Loucy (cell line): Measurements from ENCODE around the gene ZBTB11.

ENCODE experiments used
- EZH2phosphoT487 ChIP-seq: fragments of 200-600 bp; IDR thresholded peaks from 2 replicates; pipeline ENCODE4 v1.6.1; 2018; ENCODE audit warnings: antibody characterized with exemption, mild to moderate bottlenecking, moderate library complexity, borderline replicate concordance
- TF ChIP-seq, protein P1 (sequence below): fragments of 200-600 bp; sonication (generic); conservative IDR thresholded peaks from 2 replicates; pipeline ENCODE4 v1.5.1; 2014; ENCODE audit warnings: mild to moderate bottlenecking, antibody characterized with exemption, low read length

DNA sequence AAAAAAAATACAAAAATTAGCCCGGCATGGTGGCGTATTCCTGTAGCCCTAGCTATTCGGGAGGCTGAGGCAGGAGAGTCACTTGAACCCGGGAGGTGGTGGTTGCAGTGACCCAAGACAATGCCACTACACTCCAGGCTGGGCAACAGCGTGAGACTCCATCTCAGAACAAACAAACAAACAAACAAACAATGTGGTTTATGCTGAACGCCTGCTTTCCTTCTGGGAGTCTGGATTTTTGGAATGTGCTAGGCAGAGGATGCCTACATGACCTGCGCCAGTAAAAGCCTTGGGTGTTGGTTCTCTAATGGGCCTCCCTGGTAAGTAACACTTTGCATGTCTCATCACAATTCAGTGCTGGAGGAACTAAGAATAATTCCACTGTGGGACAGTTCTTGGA lies 59.5 kb downstream of the ZBTB11 start:
- TF ChIP-seq, protein P1, sequence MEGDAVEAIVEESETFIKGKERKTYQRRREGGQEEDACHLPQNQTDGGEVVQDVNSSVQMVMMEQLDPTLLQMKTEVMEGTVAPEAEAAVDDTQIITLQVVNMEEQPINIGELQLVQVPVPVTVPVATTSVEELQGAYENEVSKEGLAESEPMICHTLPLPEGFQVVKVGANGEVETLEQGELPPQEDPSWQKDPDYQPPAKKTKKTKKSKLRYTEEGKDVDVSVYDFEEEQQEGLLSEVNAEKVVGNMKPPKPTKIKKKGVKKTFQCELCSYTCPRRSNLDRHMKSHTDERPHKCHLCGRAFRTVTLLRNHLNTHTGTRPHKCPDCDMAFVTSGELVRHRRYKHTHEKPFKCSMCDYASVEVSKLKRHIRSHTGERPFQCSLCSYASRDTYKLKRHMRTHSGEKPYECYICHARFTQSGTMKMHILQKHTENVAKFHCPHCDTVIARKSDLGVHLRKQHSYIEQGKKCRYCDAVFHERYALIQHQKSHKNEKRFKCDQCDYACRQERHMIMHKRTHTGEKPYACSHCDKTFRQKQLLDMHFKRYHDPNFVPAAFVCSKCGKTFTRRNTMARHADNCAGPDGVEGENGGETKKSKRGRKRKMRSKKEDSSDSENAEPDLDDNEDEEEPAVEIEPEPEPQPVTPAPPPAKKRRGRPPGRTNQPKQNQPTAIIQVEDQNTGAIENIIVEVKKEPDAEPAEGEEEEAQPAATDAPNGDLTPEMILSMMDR, result no peak
- no peak for TF ChIP-seq EZH2phosphoT487
